ENCODE data around the gene HOXD3. TPM values are rescaled to one million over a fixed set of nuclear protein-coding genes. Genes with fewer than 3 reads are reported as not detected.

Gene HOXD3
- total and polyA plus RNA-seq, 2 of the 8 experiments (the other 6 are each of a cell fraction or from before 2014, with no cell fraction given) = not detected

GRCh38 chr2:176127774-176128072 lies 29.4 kb upstream of the HOXD3 start:
- FAIRE-seq (no peak), DNase-seq (ENCODE audit: low read depth in 1 of 2, low spot score in 2 of 2) (no peak)
- Histone ChIP-seq H4K8ac (ENCODE audit: extremely low read depth, insufficient read depth, low read length) (no peak overlapping the region), H3K4me2 (ENCODE audit: insufficient read depth in 1 of 2, low read depth in 2 of 2, low read length in 2 of 2) (peak overlapping the region in 1 of 2 experiments; percentile 70; a peak in 1 of 4 replicates), H2BK20ac (ENCODE audit: low read length) (no peak overlapping the region), H3K56ac (replicated peaks; ENCODE audit: insufficient read length, low read depth, low read length) (no peak overlapping the region), H3K14ac (ENCODE audit: insufficient read length) (no peak overlapping the region), H2BK120ac (replicated peaks; ENCODE audit: low read depth, low read length) (no peak overlapping the region), H3K4ac (replicated peaks; ENCODE audit: insufficient read length, low read depth, low read length) (no peak overlapping the region), H2BK5ac (ENCODE audit: low read depth, low read length) (no peak overlapping the region), H2BK15ac (ENCODE audit: low read length) (no peak overlapping the region), H3K79me2 (ENCODE audit: control insufficient read depth in 1 of 2, insufficient read depth in 2 of 2, low read length in 2 of 2) (no peaks in the 10 kb centered on the region), H3K23ac (ENCODE audit: insufficient read length) (no peak overlapping the region), H2AFZ (ENCODE audit: low read length) (no peak overlapping the region), H4K5ac (ENCODE audit: insufficient read length, low read depth, low read length) (no peak overlapping the region), H3K23me2 (ENCODE audit: low read depth, low read length) (peaks cover under 1% of the 10 kb centered on the region; the same call in 1 of the 2 replicates), H3K9me3 (ENCODE audit: insufficient read depth in 2 of 2, low read depth in 1 of 2, low read length in 1 of 2) (no peaks in the 10 kb centered on the region; a peak in 1 of 4 replicates), H3K9ac (replicated peaks in 1 of 4; ENCODE audit: extremely low read depth in 1 of 4, low read depth in 3 of 4, low read length in 3 of 4) (no peak overlapping the region), H3K4me1 (replicated peaks in 1 of 4; ENCODE audit: control insufficient read depth in 3 of 4, insufficient read depth in 4 of 4, low read length in 3 of 4) (peaks cover 0 to 11% (median 7%) of the 10 kb centered on the region in 4 experiments; a peak in 6 of 7 replicates), H3K27me3 (replicated peaks in 1 of 4; ENCODE audit: control insufficient read depth in 3 of 4, extremely low read depth in 1 of 4, insufficient read depth in 3 of 4, low read length in 3 of 4) (peaks cover 94 to 100% (median 98%) of the 10 kb centered on the region in 4 experiments), H3K18ac (ENCODE audit: extremely low read depth, low read length) (no peak overlapping the region), H4K91ac (replicated peaks; ENCODE audit: insufficient read length, low read length) (no peak overlapping the region), H3K79me1 (ENCODE audit: low read depth, low read length) (no peaks in the 10 kb centered on the region), H2BK12ac (ENCODE audit: low read depth, low read length) (no peak overlapping the region), H4K20me1 (replicated peaks in 1 of 2; ENCODE audit: control insufficient read depth in 1 of 2, insufficient read depth in 2 of 2, low read length in 2 of 2) (peaks cover 18 to 25% of the 10 kb centered on the region in 2 experiments), H3K4me3 (ENCODE audit: extremely low read depth in 1 of 4, insufficient read depth in 2 of 4, low read depth in 3 of 4, low read length in 4 of 4) (no peak overlapping the region), H2AK5ac (ENCODE audit: low read depth, low read length) (no peak overlapping the region), H3K27ac (ENCODE audit: low read depth, low read length) (no peak overlapping the region), H3K36me3 (ENCODE audit: control insufficient read depth in 2 of 4, insufficient read depth in 4 of 4, low read length in 3 of 4) (peaks cover 0 to 19% (median 0%) of the 10 kb centered on the region in 4 experiments; a peak in 1 of 8 replicates)
- POLR2A ChIA-PET (ENCODE audit: partially characterized antibody) = no interaction called here
- WGBS, 2 experiments (ENCODE audit: extremely low coverage in 1 of 2, insufficient coverage in 1 of 2, insufficient read length in 1 of 2, insufficient replicate concordance in 2 of 2, low coverage in 1 of 2, low lambda C conversion rate in 2 of 2, missing lambda C conversion rate in 1 of 2) = 34% methylated on average over 4 of the region's 4 CpGs; no CpG with 5 or more reads in 1 of the 2 experiments
- CTCF ChIA-PET (ENCODE audit: partially characterized antibody) = interaction anchor here (0.6 to 6.2 kb wide), 32 partner anchors 11 to 1548 kb away, joined by 3 to 72 read pairs (median 5); partner anchors contain the start of gene HOXD10
- TF ChIP-seq CBX8 (IDR thresholded peaks at IDR 0.05; ENCODE audit: borderline replicate concordance, low read depth, low read length) (peak; percentile 76; the same call in 1 of the 2 replicates), KDM5A (IDR thresholded peaks at IDR 0.05; ENCODE audit: low read length) (no peak), CTBP2 (IDR thresholded peaks at IDR 0.05; ENCODE audit: borderline replicate concordance, insufficient read depth, insufficient read length, low read length) (no peak), CHD1 (IDR thresholded peaks at IDR 0.05; ENCODE audit: low read depth, low read length) (no peak), ATF2 (IDR thresholded peaks at IDR 0.05; ENCODE audit: low read length) (no peak), CHD2 (IDR thresholded peaks at IDR 0.05; ENCODE audit: low read length) (no peak)
